ENCODE results near the gene FBXW4. TPM values are rescaled to one million over a fixed set of nuclear protein-coding genes. Genes with fewer than 3 reads are reported as not detected.

Gene FBXW4
- polyA plus RNA-seq, 4 donors = 27.1 to 49.1 (median 35.4) TPM

- Histone ChIP-seq H3K27ac (ENCODE audit: low read depth in 1 of 3, low read length in 2 of 3) (no peak overlapping the region), H3K4me3 (ENCODE audit: low read depth in 1 of 3, low read length in 3 of 3) (no peak overlapping the region), H3K9me3 (ENCODE audit: control insufficient read depth in 2 of 2, insufficient read depth in 1 of 2, low read depth in 1 of 2, low read length in 1 of 2) (no peaks in the 10 kb centered on the region), H3K27me3 (ENCODE audit: control insufficient read depth in 3 of 3, insufficient read depth in 3 of 3, low read length in 3 of 3) (no peaks in the 10 kb centered on the region), H3K36me3 (ENCODE audit: control insufficient read depth in 3 of 3, insufficient read depth in 2 of 3, low read depth in 1 of 3, low read length in 3 of 3) (peaks cover 9 to 13% (median 11%) of the 10 kb centered on the region in 3 donors), H3K4me1 (ENCODE audit: control insufficient read depth in 3 of 3, insufficient read depth in 2 of 3, low read depth in 1 of 3, low read length in 2 of 3) (no peaks in the 10 kb centered on the region)
- DNase-seq (no peak), FAIRE-seq (no peak)
These were observed 18.4 kb downstream of the FBXW4 start for GRCh38 chr10:101676565-101676964.

GRCh38 chr10:101675115-101675514, 19.9 kb downstream of the FBXW4 start:
- Histone ChIP-seq H3K9me3 (ENCODE audit: control insufficient read depth in 2 of 2, insufficient read depth in 1 of 2, low read depth in 1 of 2, low read length in 1 of 2) (no peaks in the 10 kb centered on the region), H3K4me1 (ENCODE audit: control insufficient read depth in 3 of 3, insufficient read depth in 2 of 3, low read depth in 1 of 3, low read length in 2 of 3) (no peaks in the 10 kb centered on the region), H3K27me3 (ENCODE audit: control insufficient read depth in 3 of 3, insufficient read depth in 3 of 3, low read length in 3 of 3) (no peaks in the 10 kb centered on the region), H3K27ac (ENCODE audit: low read depth in 1 of 3, low read length in 2 of 3) (no peak overlapping the region), H3K4me3 (ENCODE audit: low read depth in 1 of 3, low read length in 3 of 3) (no peak overlapping the region), H3K36me3 (ENCODE audit: control insufficient read depth in 3 of 3, insufficient read depth in 2 of 3, low read depth in 1 of 3, low read length in 3 of 3) (peaks cover 13 to 17% (median 15%) of the 10 kb centered on the region in 3 donors)
- DNase-seq (no peak), FAIRE-seq (no peak)
- WGBS, 3 donors = 77 to 90% (median 90%) methylated on average over 2 of the region's 2 CpGs

- H3K36me3 ChIP-seq (ENCODE audit: control insufficient read depth in 3 of 3, insufficient read depth in 2 of 3, low read depth in 1 of 3, low read length in 3 of 3) = peaks cover 18 to 30% (median 28%) of the 10 kb centered on the region in 3 donors
- no peaks in the 10 kb centered on the region for H3K4me1 ChIP-seq (ENCODE audit: control insufficient read depth in 3 of 3, insufficient read depth in 2 of 3, low read depth in 1 of 3, low read length in 2 of 3)
- H3K4me3 ChIP-seq (ENCODE audit: low read depth in 1 of 3, low read length in 3 of 3) = no peak overlapping the region
- DNase-seq (no peak), FAIRE-seq (no peak)
- no peak overlapping the region for H3K27ac ChIP-seq (ENCODE audit: low read depth in 1 of 3, low read length in 2 of 3)
- no peaks in the 10 kb centered on the region for H3K27me3 ChIP-seq (ENCODE audit: control insufficient read depth in 3 of 3, insufficient read depth in 3 of 3, low read length in 3 of 3)
- no peaks in the 10 kb centered on the region for H3K9me3 ChIP-seq (ENCODE audit: control insufficient read depth in 2 of 2, insufficient read depth in 1 of 2, low read depth in 1 of 2, low read length in 1 of 2)
- 89 to 98% (median 97%) methylated on average over 6 of the region's 6 CpGs for WGBS, 3 donors
These were observed 22.4 kb downstream of the FBXW4 start for GRCh38 chr10:101672536-101672935.

- Histone ChIP-seq H3K27me3 (ENCODE audit: control insufficient read depth in 3 of 3, insufficient read depth in 3 of 3, low read length in 3 of 3) (no peaks in the 10 kb centered on the region), H3K4me1 (ENCODE audit: control insufficient read depth in 3 of 3, insufficient read depth in 2 of 3, low read depth in 1 of 3, low read length in 2 of 3) (no peaks in the 10 kb centered on the region), H3K4me3 (ENCODE audit: low read depth in 1 of 3, low read length in 3 of 3) (no peak overlapping the region), H3K27ac (ENCODE audit: low read depth in 1 of 3, low read length in 2 of 3) (no peak overlapping the region), H3K9me3 (ENCODE audit: control insufficient read depth in 2 of 2, insufficient read depth in 1 of 2, low read depth in 1 of 2, low read length in 1 of 2) (no peaks in the 10 kb centered on the region), H3K36me3 (ENCODE audit: control insufficient read depth in 3 of 3, insufficient read depth in 2 of 3, low read depth in 1 of 3, low read length in 3 of 3) (peaks cover 22 to 35% (median 35%) of the 10 kb centered on the region in 3 donors)
- no peak for FAIRE-seq
- no peak for DNase-seq
- 97 to 100% (median 98%) methylated on average over 1 of the region's 1 CpG for WGBS, 3 donors
These were observed 23.5 kb downstream of the FBXW4 start for GRCh38 chr10:101671453-101671852.

- DNase-seq (no peak), FAIRE-seq (no peak)
- H3K4me1 ChIP-seq (ENCODE audit: control insufficient read depth in 3 of 3, insufficient read depth in 2 of 3, low read depth in 1 of 3, low read length in 2 of 3) = no peaks in the 10 kb centered on the region
- no peaks in the 10 kb centered on the region for H3K9me3 ChIP-seq (ENCODE audit: control insufficient read depth in 2 of 2, insufficient read depth in 1 of 2, low read depth in 1 of 2, low read length in 1 of 2)
- no peak overlapping the region for H3K27ac ChIP-seq (ENCODE audit: low read depth in 1 of 3, low read length in 2 of 3)
- no peak overlapping the region for H3K4me3 ChIP-seq (ENCODE audit: low read depth in 1 of 3, low read length in 3 of 3)
- H3K36me3 ChIP-seq (ENCODE audit: control insufficient read depth in 3 of 3, insufficient read depth in 2 of 3, low read depth in 1 of 3, low read length in 3 of 3) = peaks cover 26 to 42% (median 39%) of the 10 kb centered on the region in 3 donors
- no peaks in the 10 kb centered on the region for H3K27me3 ChIP-seq (ENCODE audit: control insufficient read depth in 3 of 3, insufficient read depth in 3 of 3, low read length in 3 of 3)
These were observed 24.3 kb downstream of the FBXW4 start for GRCh38 chr10:101670635-101671034.

GRCh38 chr10:101669181-101669580, 25.8 kb downstream of the FBXW4 start:
- 91 to 100% (median 98%) methylated on average over 2 of the region's 2 CpGs for WGBS, 3 donors
- H3K9me3 ChIP-seq (ENCODE audit: control insufficient read depth in 2 of 2, insufficient read depth in 1 of 2, low read depth in 1 of 2, low read length in 1 of 2) = no peaks in the 10 kb centered on the region
- H3K27me3 ChIP-seq (ENCODE audit: control insufficient read depth in 3 of 3, insufficient read depth in 3 of 3, low read length in 3 of 3) = no peaks in the 10 kb centered on the region
- H3K36me3 ChIP-seq (ENCODE audit: control insufficient read depth in 3 of 3, insufficient read depth in 2 of 3, low read depth in 1 of 3, low read length in 3 of 3) = peaks cover 23 to 42% (median 41%) of the 10 kb centered on the region in 3 donors
- no peak overlapping the region for H3K27ac ChIP-seq (ENCODE audit: low read depth in 1 of 3, low read length in 2 of 3)
- FAIRE-seq (no peak), DNase-seq (no peak)
- no peak overlapping the region for H3K4me3 ChIP-seq (ENCODE audit: low read depth in 1 of 3, low read length in 3 of 3)
- no peaks in the 10 kb centered on the region for H3K4me1 ChIP-seq (ENCODE audit: control insufficient read depth in 3 of 3, insufficient read depth in 2 of 3, low read depth in 1 of 3, low read length in 2 of 3)

GRCh38 chr10:101668566-101668965, 26.4 kb downstream of the FBXW4 start:
- WGBS, 3 donors = 76 to 93% (median 88%) methylated on average over 1 of the region's 1 CpG
- no peaks in the 10 kb centered on the region for H3K9me3 ChIP-seq (ENCODE audit: control insufficient read depth in 2 of 2, insufficient read depth in 1 of 2, low read depth in 1 of 2, low read length in 1 of 2)
- FAIRE-seq = no peak

GRCh38 chr10:101666083-101666482, 28.9 kb downstream of the FBXW4 start:
- Histone ChIP-seq H3K27ac (ENCODE audit: low read depth in 1 of 3, low read length in 2 of 3) (no peak overlapping the region), H3K4me3 (ENCODE audit: low read depth in 1 of 3, low read length in 3 of 3) (no peak overlapping the region), H3K4me1 (ENCODE audit: control insufficient read depth in 3 of 3, insufficient read depth in 2 of 3, low read depth in 1 of 3, low read length in 2 of 3) (no peaks in the 10 kb centered on the region), H3K36me3 (ENCODE audit: control insufficient read depth in 3 of 3, insufficient read depth in 2 of 3, low read depth in 1 of 3, low read length in 3 of 3) (peaks cover 18 to 55% (median 36%) of the 10 kb centered on the region in 3 donors), H3K9me3 (ENCODE audit: control insufficient read depth in 2 of 2, insufficient read depth in 1 of 2, low read depth in 1 of 2, low read length in 1 of 2) (no peaks in the 10 kb centered on the region), H3K27me3 (ENCODE audit: control insufficient read depth in 3 of 3, insufficient read depth in 3 of 3, low read length in 3 of 3) (no peaks in the 10 kb centered on the region)
- WGBS, 3 donors = 81 to 92% (median 91%) methylated on average over 9 of the region's 9 CpGs
- DNase-seq (no peak), FAIRE-seq (no peak)

More at GRCh38 chr10:101668566-101668965, 26.4 kb downstream of the FBXW4 start:
- Histone ChIP-seq H3K36me3 (ENCODE audit: control insufficient read depth in 3 of 3, insufficient read depth in 2 of 3, low read depth in 1 of 3, low read length in 3 of 3) (peaks cover 23 to 44% (median 42%) of the 10 kb centered on the region in 3 donors), H3K4me1 (ENCODE audit: control insufficient read depth in 3 of 3, insufficient read depth in 2 of 3, low read depth in 1 of 3, low read length in 2 of 3) (no peaks in the 10 kb centered on the region), H3K27me3 (ENCODE audit: control insufficient read depth in 3 of 3, insufficient read depth in 3 of 3, low read length in 3 of 3) (no peaks in the 10 kb centered on the region), H3K4me3 (ENCODE audit: low read depth in 1 of 3, low read length in 3 of 3) (no peak overlapping the region), H3K27ac (ENCODE audit: low read depth in 1 of 3, low read length in 2 of 3) (no peak overlapping the region)
- no peak for DNase-seq

GRCh38 chr10:101663097-101663496, 31.9 kb downstream of the FBXW4 start:
- Histone ChIP-seq H3K4me3 (ENCODE audit: low read depth in 1 of 3, low read length in 3 of 3) (no peak overlapping the region), H3K27ac (ENCODE audit: low read depth in 1 of 3, low read length in 2 of 3) (no peak overlapping the region), H3K36me3 (ENCODE audit: control insufficient read depth in 3 of 3, insufficient read depth in 2 of 3, low read depth in 1 of 3, low read length in 3 of 3) (peaks cover 19 to 59% (median 27%) of the 10 kb centered on the region in 3 donors), H3K27me3 (ENCODE audit: control insufficient read depth in 3 of 3, insufficient read depth in 3 of 3, low read length in 3 of 3) (no peaks in the 10 kb centered on the region), H3K4me1 (ENCODE audit: control insufficient read depth in 3 of 3, insufficient read depth in 2 of 3, low read depth in 1 of 3, low read length in 2 of 3) (no peaks in the 10 kb centered on the region), H3K9me3 (ENCODE audit: control insufficient read depth in 2 of 2, insufficient read depth in 1 of 2, low read depth in 1 of 2, low read length in 1 of 2) (no peaks in the 10 kb centered on the region)
- FAIRE-seq = no peak
- DNase-seq = no peak
- 86 to 90% (median 86%) methylated on average over 1 of the region's 1 CpG for WGBS, 3 donors
